ENCODE measurements around the gene GK. TPM values are rescaled to one million over a fixed set of nuclear protein-coding genes. Genes with fewer than 3 reads are reported as not detected.
"Not testable (repeated sequence)": the region's sequence is repeated elsewhere in the genome, so short reads cannot be mapped to it uniquely, and the experiment has no call there.

The GK gene
- total and polyA plus RNA-seq, 11 donors: 3.3 to 17.1 (median 7.4) TPM

- DNase-seq (no peak), ATAC-seq (no peak)
- TF ChIP-seq CTCF (IDR thresholded peaks at IDR 0.05): peak in 9 of 12 donors; percentile 8 to 42 (median 28)
- no peak for TF ChIP-seq POLR2A (IDR thresholded peaks at IDR 0.05)
- H3K9me3 ChIP-seq: peaks cover 0 to 5% (median 0%) of the 10 kb centered on the region in 12 donors
- intact Hi-C loops (cut with DNase I): loop anchor here in 2 of 10 donors (10.0 kb wide), 2 partner anchors 59 to 79 kb away; no protein-coding TSS in a partner anchor
- H3K36me3 ChIP-seq: no peaks in the 10 kb centered on the region
- peaks cover 0 to 9% (median 0%) of the 10 kb centered on the region in 12 donors for H3K4me1 ChIP-seq
- H3K4me3 ChIP-seq: no peak overlapping the region
- WGBS, 4 donors: 49 to 64% (median 58%) methylated on average over 4 of the region's 4 CpGs
- no peaks in the 10 kb centered on the region for H3K27me3 ChIP-seq
- H3K27ac ChIP-seq: no peak overlapping the region
Observed at GRCh38 chrX:30635630-30636029, 17.6 kb upstream of the GK start.

GRCh38 chrX:30637874-30638815 lies 15.1 kb upstream of the GK start:
- ATAC-seq (peak in 3 of 4 donors; percentile 42 to 78 (median 55)), DNase-seq (no peak)
- H3K4me1 ChIP-seq: peaks cover 0 to 26% (median 0%) of the 10 kb centered on the region in 12 donors
- intact Hi-C loops (cut with DNase I): loop anchor here in 2 of 10 donors (10.0 kb wide), 2 partner anchors 57 to 77 kb away; no protein-coding TSS in a partner anchor
- peaks cover 0 to 5% (median 0%) of the 10 kb centered on the region in 12 donors for H3K9me3 ChIP-seq
- peak overlapping the region in 1 of 12 donors; percentile 73 for H3K27ac ChIP-seq
- TF ChIP-seq POLR2A (IDR thresholded peaks at IDR 0.05) (no peak), CTCF (IDR thresholded peaks at IDR 0.05) (no peak)
- WGBS, 4 donors: 85 to 91% (median 88%) methylated on average over 8 of the region's 8 CpGs
- no peaks in the 10 kb centered on the region for H3K36me3 ChIP-seq
- H3K27me3 ChIP-seq: no peaks in the 10 kb centered on the region
- H3K4me3 ChIP-seq: no peak overlapping the region

GRCh38 chrX:30639702-30640101 lies 13.5 kb upstream of the GK start:
- intact Hi-C loops (cut with DNase I): loop anchor here in 2 of 10 donors (10.0 kb wide), 2 partner anchors 55 to 75 kb away; no protein-coding TSS in a partner anchor
- not testable (repeated sequence) for H3K27ac ChIP-seq, ATAC-seq, H3K36me3 ChIP-seq, H3K4me3 ChIP-seq, H3K27me3 ChIP-seq, H3K9me3 ChIP-seq, DNase-seq
- WGBS, 4 donors: 85 to 90% (median 87%) methylated on average over 5 of the region's 5 CpGs
- peaks cover 0 to 26% (median 0%) of the 10 kb centered on the region in 12 donors for H3K4me1 ChIP-seq

GRCh38 chrX:30642642-30643041 lies 10.6 kb upstream of the GK start:
- no peaks in the 10 kb centered on the region for H3K27me3 ChIP-seq
- TF ChIP-seq CTCF (IDR thresholded peaks at IDR 0.05): no peak
- no peak for TF ChIP-seq POLR2A (IDR thresholded peaks at IDR 0.05)
- peaks cover 0 to 26% (median 0%) of the 10 kb centered on the region in 12 donors for H3K4me1 ChIP-seq
- WGBS, 4 donors: 86 to 93% (median 90%) methylated on average over 3 of the region's 3 CpGs
- intact Hi-C loops (cut with DNase I): no loop called here
- ATAC-seq: no peak
- DNase-seq: no peak
- H3K9me3 ChIP-seq: no peaks in the 10 kb centered on the region
- H3K36me3 ChIP-seq: no peaks in the 10 kb centered on the region
- no peak overlapping the region for H3K4me3 ChIP-seq
- peak overlapping the region in 3 of 12 donors; percentile 21 to 89 (median 34) for H3K27ac ChIP-seq
